ENCODE data around the gene INO80D. TPM values are rescaled to one million over a fixed set of nuclear protein-coding genes. Genes with fewer than 3 reads are reported as not detected.
A peak's percentile ranks its signal among the peaks of the same experiment; 100 is the strongest.
"Not testable (repeated sequence)": the region's sequence is repeated elsewhere in the genome, so short reads cannot be mapped to it uniquely, and the experiment has no call there.

Gene INO80D
- total and polyA plus RNA-seq, 2 experiments from 2014 or later, result 2.7 to 6.1 TPM

- Histone ChIP-seq H3K36me3 (peaks cover 5% of the 10 kb centered on the region), H3K27me3 (no peaks in the 10 kb centered on the region), H3K27ac (no peak overlapping the region), H3K9me3 (ENCODE audit: low read depth) (no peaks in the 10 kb centered on the region), H3K4me1 (ENCODE audit: low read depth) (no peaks in the 10 kb centered on the region), H3K4me3 (no peak overlapping the region)
- TF ChIP-seq CTCF (IDR thresholded peaks at IDR 0.05; ENCODE audit: low read depth, low read length), result no peak
- DNase-seq (ENCODE audit: low read depth in 1 of 2, low spot score in 1 of 2), result peak in 1 of 2 donors; percentile 27
These were observed 54.7 kb downstream of the INO80D start for GRCh38 chr2:206031162-206031784.

GRCh38 chr2:206028101-206028500 lies 57.9 kb downstream of the INO80D start:
- Histone ChIP-seq H3K4me1 (ENCODE audit: low read depth) (no peaks in the 10 kb centered on the region), H3K36me3 (peaks cover 8% of the 10 kb centered on the region), H3K27me3 (no peaks in the 10 kb centered on the region), H3K9me3 (ENCODE audit: low read depth) (no peaks in the 10 kb centered on the region), H3K4me3 (no peak overlapping the region), H3K27ac (no peak overlapping the region)
- no peak for DNase-seq (ENCODE audit: low read depth in 1 of 2, low spot score in 1 of 2)
- no peak for TF ChIP-seq CTCF (IDR thresholded peaks at IDR 0.05; ENCODE audit: low read depth, low read length)

GRCh38 chr2:206023183-206023582 lies 62.8 kb downstream of the INO80D start:
- no peaks in the 10 kb centered on the region for H3K4me1 ChIP-seq (ENCODE audit: low read depth)
- peak in 1 of 2 donors; percentile 8 for DNase-seq (ENCODE audit: low read depth in 1 of 2, low spot score in 1 of 2)
- no peak overlapping the region for H3K27ac ChIP-seq
- H3K36me3 ChIP-seq, result peaks cover 22% of the 10 kb centered on the region
- H3K9me3 ChIP-seq (ENCODE audit: low read depth), result no peaks in the 10 kb centered on the region
- H3K4me3 ChIP-seq, result no peak overlapping the region
- TF ChIP-seq CTCF (IDR thresholded peaks at IDR 0.05; ENCODE audit: low read depth, low read length), result peak; percentile 4
- no peaks in the 10 kb centered on the region for H3K27me3 ChIP-seq

GRCh38 chr2:206020171-206020570 lies 65.8 kb downstream of the INO80D start:
- peaks cover 23% of the 10 kb centered on the region for H3K36me3 ChIP-seq
- TF ChIP-seq CTCF (IDR thresholded peaks at IDR 0.05; ENCODE audit: low read depth, low read length), result no peak
- no peak overlapping the region for H3K4me3 ChIP-seq
- H3K9me3 ChIP-seq (ENCODE audit: low read depth), result no peaks in the 10 kb centered on the region
- H3K27ac ChIP-seq, result no peak overlapping the region
- H3K4me1 ChIP-seq (ENCODE audit: low read depth), result no peaks in the 10 kb centered on the region
- H3K27me3 ChIP-seq, result no peaks in the 10 kb centered on the region
- DNase-seq (ENCODE audit: low read depth in 1 of 2, low spot score in 1 of 2), result no peak

- H3K36me3 ChIP-seq, result peaks cover 28% of the 10 kb centered on the region
- not testable (repeated sequence) for H3K4me1 ChIP-seq (ENCODE audit: low read depth); H3K4me3 ChIP-seq; H3K27ac ChIP-seq; H3K9me3 ChIP-seq (ENCODE audit: low read depth); H3K27me3 ChIP-seq; DNase-seq (ENCODE audit: low read depth in 1 of 2, low spot score in 1 of 2)
These were observed 70.2 kb downstream of the INO80D start for GRCh38 chr2:206015746-206016145.

GRCh38 chr2:206011795-206012194 lies 74.2 kb downstream of the INO80D start:
- TF ChIP-seq CTCF (IDR thresholded peaks at IDR 0.05; ENCODE audit: low read depth, low read length), result no peak
- Histone ChIP-seq H3K9me3 (ENCODE audit: low read depth) (no peaks in the 10 kb centered on the region), H3K27ac (no peak overlapping the region), H3K4me3 (no peak overlapping the region), H3K36me3 (peaks cover 27% of the 10 kb centered on the region), H3K4me1 (ENCODE audit: low read depth) (no peaks in the 10 kb centered on the region), H3K27me3 (no peaks in the 10 kb centered on the region)
- no peak for DNase-seq (ENCODE audit: low read depth in 1 of 2, low spot score in 1 of 2)
